ENCODE measurements around the gene USP17L17.
"Not testable (repeated sequence)": the region's sequence is repeated elsewhere in the genome, so short reads cannot be mapped to it uniquely, and the experiment has no call there.

The USP17L17 gene

GRCh38 chr4:9243579-9243978, at the start of gene USP17L17:
TSS of gene USP17L17 (plus strand) at chr4:9243879. CDS start at chr4:9243879, 0 bp downstream.
- H3K4me1 ChIP-seq (ENCODE audit: control insufficient read depth, insufficient read depth, low read length, unreplicated experiment); H3K4me3 ChIP-seq (ENCODE audit: low read depth, low read length); H3K27me3 ChIP-seq (ENCODE audit: insufficient read depth, low read length); H2AFZ ChIP-seq (ENCODE audit: low read length, unreplicated experiment); H3K79me2 ChIP-seq (ENCODE audit: control insufficient read depth, insufficient read depth, low read length, unreplicated experiment); H3K27ac ChIP-seq (ENCODE audit: low read depth, low read length); H3K36me3 ChIP-seq (ENCODE audit: insufficient read depth, low read length): not testable (repeated sequence)

- H3K4me3 ChIP-seq (ENCODE audit: low read depth, low read length); H2AFZ ChIP-seq (ENCODE audit: low read length, unreplicated experiment); H3K79me2 ChIP-seq (ENCODE audit: control insufficient read depth, insufficient read depth, low read length, unreplicated experiment); H3K27ac ChIP-seq (ENCODE audit: low read depth, low read length); H3K36me3 ChIP-seq (ENCODE audit: insufficient read depth, low read length); H3K4me1 ChIP-seq (ENCODE audit: control insufficient read depth, insufficient read depth, low read length, unreplicated experiment); H3K27me3 ChIP-seq (ENCODE audit: insufficient read depth, low read length): not testable (repeated sequence)
These were observed 33.3 kb upstream of the USP17L17 start, which contains the start of gene USP17L10 for GRCh38 chr4:9210357-9210756. TSS of gene USP17L10 (plus strand) at chr4:9210657. CDS start at chr4:9210657, 0 bp downstream.

- not testable (repeated sequence) for H3K79me2 ChIP-seq (ENCODE audit: control insufficient read depth, insufficient read depth, low read length, unreplicated experiment); H3K27ac ChIP-seq (ENCODE audit: low read depth, low read length); H3K36me3 ChIP-seq (ENCODE audit: insufficient read depth, low read length); H3K4me1 ChIP-seq (ENCODE audit: control insufficient read depth, insufficient read depth, low read length, unreplicated experiment); H2AFZ ChIP-seq (ENCODE audit: low read length, unreplicated experiment); H3K4me3 ChIP-seq (ENCODE audit: low read depth, low read length); H3K27me3 ChIP-seq (ENCODE audit: insufficient read depth, low read length)
These were observed 29.0 kb upstream of the USP17L17 start for GRCh38 chr4:9214701-9215100.

- H2AFZ ChIP-seq (ENCODE audit: low read length, unreplicated experiment); H3K79me2 ChIP-seq (ENCODE audit: control insufficient read depth, insufficient read depth, low read length, unreplicated experiment); H3K36me3 ChIP-seq (ENCODE audit: insufficient read depth, low read length); H3K4me3 ChIP-seq (ENCODE audit: low read depth, low read length); H3K27me3 ChIP-seq (ENCODE audit: insufficient read depth, low read length); H3K4me1 ChIP-seq (ENCODE audit: control insufficient read depth, insufficient read depth, low read length, unreplicated experiment); H3K27ac ChIP-seq (ENCODE audit: low read depth, low read length): not testable (repeated sequence)
These were observed 28.6 kb upstream of the USP17L17 start, which contains the start of gene USP17L11 for GRCh38 chr4:9215105-9215504. TSS of gene USP17L11 (plus strand) at chr4:9215405. CDS start at chr4:9215405, 0 bp downstream.

DNA sequence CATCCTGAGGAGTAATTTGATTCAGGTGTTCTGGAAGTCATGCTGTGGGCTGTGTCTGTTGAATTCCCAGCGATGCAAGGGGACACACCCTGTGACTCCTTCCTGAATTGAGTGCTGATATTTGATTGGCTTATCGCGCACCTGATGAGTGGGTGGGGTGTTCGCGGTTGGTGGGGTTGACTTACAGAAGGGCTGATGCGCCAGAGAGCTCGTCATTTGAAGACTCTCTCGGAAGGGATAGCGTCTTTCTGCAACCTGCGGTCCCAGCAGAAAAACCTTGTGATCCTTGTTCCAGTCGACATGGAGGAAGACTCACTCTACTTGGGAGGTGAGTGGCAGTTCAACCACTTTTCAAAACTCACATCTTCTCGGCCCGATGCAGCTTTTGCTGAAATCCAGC, 23.8 kb upstream of the USP17L17 start, which contains the start of gene USP17L12:
Gene USP17L12, plus strand, starts transcription at position 301 of the 400 bp plus-strand sequence. Its CDS starts 0 bp downstream, at position 301.
- H3K4me1 ChIP-seq (ENCODE audit: control insufficient read depth, insufficient read depth, low read length, unreplicated experiment); H3K79me2 ChIP-seq (ENCODE audit: control insufficient read depth, insufficient read depth, low read length, unreplicated experiment); H3K27me3 ChIP-seq (ENCODE audit: insufficient read depth, low read length); H3K4me3 ChIP-seq (ENCODE audit: low read depth, low read length); H3K36me3 ChIP-seq (ENCODE audit: insufficient read depth, low read length); H3K27ac ChIP-seq (ENCODE audit: low read depth, low read length); H2AFZ ChIP-seq (ENCODE audit: low read length, unreplicated experiment): not testable (repeated sequence)

DNA sequence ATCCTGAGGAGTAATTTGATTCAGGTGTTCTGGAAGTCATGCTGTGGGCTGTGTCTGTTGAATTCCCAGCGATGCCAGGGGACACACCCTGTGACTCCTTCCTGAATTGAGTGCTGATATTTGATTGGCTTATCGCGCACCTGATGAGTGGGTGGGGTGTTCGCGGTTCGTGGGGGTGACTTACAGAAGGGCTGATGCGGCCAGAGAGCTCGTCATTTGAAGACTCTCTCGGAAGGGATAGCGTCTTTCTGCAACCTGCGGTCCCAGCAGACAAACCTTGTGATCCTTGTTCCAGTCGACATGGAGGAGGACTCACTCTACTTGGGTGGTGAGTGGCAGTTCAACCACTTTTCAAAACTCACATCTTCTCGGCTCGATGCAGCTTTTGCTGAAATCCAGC, 19.1 kb upstream of the USP17L17 start, which contains the start of gene USP17L13:
Gene USP17L13, plus strand, starts transcription at position 301 of the 400 bp plus-strand sequence. Its CDS starts 0 bp downstream, at position 301.
- H3K4me3 ChIP-seq (ENCODE audit: low read depth, low read length), result not testable (repeated sequence)

GRCh38 chr4:9230249-9230648, 13.4 kb upstream of the USP17L17 start:
- H3K79me2 ChIP-seq (ENCODE audit: control insufficient read depth, insufficient read depth, low read length, unreplicated experiment); H2AFZ ChIP-seq (ENCODE audit: low read length, unreplicated experiment); H3K27ac ChIP-seq (ENCODE audit: low read depth, low read length); H3K27me3 ChIP-seq (ENCODE audit: insufficient read depth, low read length); H3K36me3 ChIP-seq (ENCODE audit: insufficient read depth, low read length); H3K4me3 ChIP-seq (ENCODE audit: low read depth, low read length); H3K4me1 ChIP-seq (ENCODE audit: control insufficient read depth, insufficient read depth, low read length, unreplicated experiment): not testable (repeated sequence)

More for the DNA sequence above, 19.1 kb upstream of the USP17L17 start, which contains the start of gene USP17L13:
- H3K36me3 ChIP-seq (ENCODE audit: insufficient read depth, low read length); H3K79me2 ChIP-seq (ENCODE audit: control insufficient read depth, insufficient read depth, low read length, unreplicated experiment); H3K27me3 ChIP-seq (ENCODE audit: insufficient read depth, low read length); H2AFZ ChIP-seq (ENCODE audit: low read length, unreplicated experiment); H3K27ac ChIP-seq (ENCODE audit: low read depth, low read length); H3K4me1 ChIP-seq (ENCODE audit: control insufficient read depth, insufficient read depth, low read length, unreplicated experiment): not testable (repeated sequence)

- not testable (repeated sequence) for H3K27ac ChIP-seq (ENCODE audit: low read depth, low read length); H3K79me2 ChIP-seq (ENCODE audit: control insufficient read depth, insufficient read depth, low read length, unreplicated experiment); H3K4me1 ChIP-seq (ENCODE audit: control insufficient read depth, insufficient read depth, low read length, unreplicated experiment)
These were observed 9.6 kb upstream of the USP17L17 start, which contains the start of gene USP17L15 for GRCh38 chr4:9234085-9234484. TSS of gene USP17L15 (plus strand) at chr4:9234385. CDS start at chr4:9234385, 0 bp downstream.

GRCh38 chr4:9238461-9238860, 5.2 kb upstream of the USP17L17 start:
- H3K4me1 ChIP-seq (ENCODE audit: control insufficient read depth, insufficient read depth, low read length, unreplicated experiment); H3K36me3 ChIP-seq (ENCODE audit: insufficient read depth, low read length); H3K27ac ChIP-seq (ENCODE audit: low read depth, low read length); H3K27me3 ChIP-seq (ENCODE audit: insufficient read depth, low read length); H3K79me2 ChIP-seq (ENCODE audit: control insufficient read depth, insufficient read depth, low read length, unreplicated experiment); H3K4me3 ChIP-seq (ENCODE audit: low read depth, low read length); H2AFZ ChIP-seq (ENCODE audit: low read length, unreplicated experiment): not testable (repeated sequence)

More at GRCh38 chr4:9234085-9234484, 9.6 kb upstream of the USP17L17 start, which contains the start of gene USP17L15:
- H2AFZ ChIP-seq (ENCODE audit: low read length, unreplicated experiment); H3K27me3 ChIP-seq (ENCODE audit: insufficient read depth, low read length); H3K36me3 ChIP-seq (ENCODE audit: insufficient read depth, low read length); H3K4me3 ChIP-seq (ENCODE audit: low read depth, low read length): not testable (repeated sequence)

GRCh38 chr4:9247953-9248680, 4.4 kb downstream of the USP17L17 start, which contains the start of gene USP17L18:
TSS of gene USP17L18 (plus strand) at chr4:9248630. CDS start at chr4:9248630, 0 bp downstream.
- H2AFZ ChIP-seq (ENCODE audit: low read length, unreplicated experiment); H3K27ac ChIP-seq (ENCODE audit: low read depth, low read length); H3K79me2 ChIP-seq (ENCODE audit: control insufficient read depth, insufficient read depth, low read length, unreplicated experiment); H3K4me3 ChIP-seq (ENCODE audit: low read depth, low read length); H3K4me1 ChIP-seq (ENCODE audit: control insufficient read depth, insufficient read depth, low read length, unreplicated experiment); H3K27me3 ChIP-seq (ENCODE audit: insufficient read depth, low read length); H3K36me3 ChIP-seq (ENCODE audit: insufficient read depth, low read length): not testable (repeated sequence)

DNA sequence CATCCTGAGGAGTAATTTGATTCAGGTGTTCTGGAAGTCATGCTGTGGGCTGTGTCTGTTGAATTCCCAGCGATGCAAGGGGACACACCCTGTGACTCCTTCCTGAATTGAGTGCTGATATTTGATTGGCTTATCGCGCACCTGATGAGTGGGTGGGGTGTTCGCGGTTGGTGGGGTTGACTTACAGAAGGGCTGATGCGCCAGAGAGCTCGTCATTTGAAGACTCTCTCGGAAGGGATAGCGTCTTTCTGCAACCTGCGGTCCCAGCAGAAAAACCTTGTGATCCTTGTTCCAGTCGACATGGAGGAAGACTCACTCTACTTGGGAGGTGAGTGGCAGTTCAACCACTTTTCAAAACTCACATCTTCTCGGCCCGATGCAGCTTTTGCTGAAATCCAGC, 9.4 kb downstream of the USP17L17 start, which contains the start of gene USP17L19:
Gene USP17L19, plus strand, starts transcription at position 301 of the 400 bp plus-strand sequence. Its CDS starts 0 bp downstream, at position 301.
- H3K4me1 ChIP-seq (ENCODE audit: control insufficient read depth, insufficient read depth, low read length, unreplicated experiment), result not testable (repeated sequence)

More for the DNA sequence above, 9.4 kb downstream of the USP17L17 start, which contains the start of gene USP17L19:
- not testable (repeated sequence) for H3K27me3 ChIP-seq (ENCODE audit: insufficient read depth, low read length); H2AFZ ChIP-seq (ENCODE audit: low read length, unreplicated experiment); H3K36me3 ChIP-seq (ENCODE audit: insufficient read depth, low read length); H3K79me2 ChIP-seq (ENCODE audit: control insufficient read depth, insufficient read depth, low read length, unreplicated experiment); H3K4me3 ChIP-seq (ENCODE audit: low read depth, low read length); H3K27ac ChIP-seq (ENCODE audit: low read depth, low read length)
